ENCODE measurements around the gene PSAT1.

DNA sequence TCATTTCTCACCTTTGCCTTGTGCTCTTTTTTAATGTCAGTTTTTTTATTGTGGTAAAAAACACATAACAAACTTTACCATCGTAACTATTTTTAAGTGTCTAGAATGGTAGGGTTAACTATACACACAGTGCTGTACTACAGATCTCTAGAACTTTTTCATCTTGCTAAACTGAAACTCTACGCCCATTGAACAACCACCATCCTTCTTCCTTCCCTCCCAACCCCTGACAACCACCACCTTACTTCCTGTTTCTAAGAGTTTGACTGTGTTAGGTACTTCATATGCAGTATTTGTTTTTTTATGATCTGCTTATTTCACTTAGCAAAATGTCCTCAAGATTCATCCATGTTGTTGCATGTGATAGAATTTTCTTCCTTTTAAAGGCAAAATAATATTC is 54.9 kb downstream of the PSAT1 start:
- TF ChIP-seq, protein P1, sequence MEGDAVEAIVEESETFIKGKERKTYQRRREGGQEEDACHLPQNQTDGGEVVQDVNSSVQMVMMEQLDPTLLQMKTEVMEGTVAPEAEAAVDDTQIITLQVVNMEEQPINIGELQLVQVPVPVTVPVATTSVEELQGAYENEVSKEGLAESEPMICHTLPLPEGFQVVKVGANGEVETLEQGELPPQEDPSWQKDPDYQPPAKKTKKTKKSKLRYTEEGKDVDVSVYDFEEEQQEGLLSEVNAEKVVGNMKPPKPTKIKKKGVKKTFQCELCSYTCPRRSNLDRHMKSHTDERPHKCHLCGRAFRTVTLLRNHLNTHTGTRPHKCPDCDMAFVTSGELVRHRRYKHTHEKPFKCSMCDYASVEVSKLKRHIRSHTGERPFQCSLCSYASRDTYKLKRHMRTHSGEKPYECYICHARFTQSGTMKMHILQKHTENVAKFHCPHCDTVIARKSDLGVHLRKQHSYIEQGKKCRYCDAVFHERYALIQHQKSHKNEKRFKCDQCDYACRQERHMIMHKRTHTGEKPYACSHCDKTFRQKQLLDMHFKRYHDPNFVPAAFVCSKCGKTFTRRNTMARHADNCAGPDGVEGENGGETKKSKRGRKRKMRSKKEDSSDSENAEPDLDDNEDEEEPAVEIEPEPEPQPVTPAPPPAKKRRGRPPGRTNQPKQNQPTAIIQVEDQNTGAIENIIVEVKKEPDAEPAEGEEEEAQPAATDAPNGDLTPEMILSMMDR (conservative IDR thresholded peaks at IDR 0.05 in 1 of 2, IDR thresholded peaks at IDR 0.05 in 1 of 2; ENCODE audit: extremely low read depth in 1 of 2, insufficient read depth in 1 of 2, low read depth in 1 of 2, low read length in 2 of 2): no peak
- TF ChIP-seq EZH2 (IDR thresholded peaks at IDR 0.05; ENCODE audit: borderline replicate concordance, low read length): no peak

Data from mammary epithelial cell (primary cell).